Stomach (tissue), 9 donors: ENCODE measurements around the gene CTIF. TPM values are rescaled to one million over a fixed set of nuclear protein-coding genes. Genes with fewer than 3 reads are reported as not detected.

Experiments
- DNase-seq, 2 donors: peaks; one replicate each; pipeline versions ENCODE4 v3.0.0 to v3.0.0-alpha.2; 2013 to 2019
- H3K27ac ChIP-seq, 5 donors: fragments of 200-600 bp in 4 of 5; sonication (generic) in 4 of 5; one replicate each; pipeline ENCODE4 v1.5.1; 2013 to 2019; ENCODE audit warnings: mild to moderate bottlenecking in 1 of 5, moderate library complexity in 1 of 5
- H3K27me3 ChIP-seq, 3 donors: fragments of 200-600 bp; sonication (generic); one replicate each; pipeline ENCODE4 v1.5.1; 2017 to 2019; ENCODE audit warnings: mixed run types in 1 of 3
- H3K36me3 ChIP-seq, 4 donors: fragments of 200-600 bp; sonication (generic); 1 replicate in 3 of 4; 2 replicates in 1 of 4; pipeline ENCODE4 v1.5.1; 2016 to 2019
- H3K4me1 ChIP-seq, 4 donors: fragments of 200-600 bp; sonication (generic); one replicate each; pipeline ENCODE4 v1.5.1; 2016 to 2019
- H3K4me3 ChIP-seq, 4 donors: fragments of 200-600 bp; sonication (generic) in 3 of 4; one replicate each; pipeline ENCODE4 v1.5.1; 2016 to 2019; ENCODE audit warnings: mild to moderate bottlenecking in 1 of 4
- H3K9me3 ChIP-seq, 4 donors: fragments of 200-600 bp; sonication (generic); one replicate each; pipeline ENCODE4 v1.5.1; 2016 to 2019
- EP300 ChIP-seq: sonication (generic); formaldehyde crosslinking; IDR thresholded peaks from one replicate; pipeline ENCODE4 v1.6.1; 2017; ENCODE audit warnings: antibody characterized with exemption
- POLR2A ChIP-seq, 4 donors: fragments of 450-650 bp; IDR thresholded peaks; one replicate each; pipeline ENCODE4 v1.6.1; 2016; ENCODE audit warnings: antibody characterized with exemption in 4 of 4, control low read depth in 2 of 4, mild to moderate bottlenecking in 1 of 4, moderate library complexity in 1 of 4
- POLR2AphosphoS5 ChIP-seq, 3 donors: sonication (generic); formaldehyde crosslinking; IDR thresholded peaks; one replicate each; pipeline ENCODE4 v1.6.1; 2016; ENCODE audit warnings: antibody characterized with exemption in 3 of 3
- WGBS, 5 donors: extraction: QIAGEN DNeasy Blood & Tissue Kit in 3 of 5; methylation state at CpG; one replicate each; pipeline versions ENCODE4 v1.1.5 to v1.1.7; 2013 to 2018; 5-methylcytosine and 5-hydroxymethylcytosine counted together
- intact Hi-C: fragments of 100-400 bp; cut with DNase I; formaldehyde crosslinking; loops from one replicate; pipeline ENCODE4 v1.15.1; 2023; ENCODE audit warnings: low total_unique reads
- polyA plus RNA-seq, 3 donors: library from polyadenylated mRNA; stranded (reverse); fragments of 200-250 nt; gene quantifications; one replicate each; pipeline ENCODE4 v1.2.3, GENCODE V29; 2013
- total RNA-seq, 5 donors: library from RNA; depleted of rRNA; stranded (reverse); fragments of >200 nt; gene quantifications; one replicate each; pipeline versions ENCODE4 v1.1.0 to v1.2.3, GENCODE V29; 2014 to 2016
- TF ChIP-seq, protein P1 (sequence below), 7 experiments: fragments of 450-650 bp in 4 of 7; fragments of 200-600 bp in 3 of 7; sonication (generic) in 3 of 7; IDR thresholded peaks; one replicate each; pipeline ENCODE4 v1.5.1; 2016 to 2019; ENCODE audit warnings: antibody characterized with exemption in 7 of 7, control low read depth in 2 of 7, mild to moderate bottlenecking in 1 of 7
- donor health status: healthy with polysubstance abuse.
- donor health status: Bipolar disorder and iron deficiency.
- donor health status: healthy.

The CTIF gene
- total and polyA plus RNA-seq, 8 donors: 16.3 to 105 (median 30.3) TPM

DNA sequence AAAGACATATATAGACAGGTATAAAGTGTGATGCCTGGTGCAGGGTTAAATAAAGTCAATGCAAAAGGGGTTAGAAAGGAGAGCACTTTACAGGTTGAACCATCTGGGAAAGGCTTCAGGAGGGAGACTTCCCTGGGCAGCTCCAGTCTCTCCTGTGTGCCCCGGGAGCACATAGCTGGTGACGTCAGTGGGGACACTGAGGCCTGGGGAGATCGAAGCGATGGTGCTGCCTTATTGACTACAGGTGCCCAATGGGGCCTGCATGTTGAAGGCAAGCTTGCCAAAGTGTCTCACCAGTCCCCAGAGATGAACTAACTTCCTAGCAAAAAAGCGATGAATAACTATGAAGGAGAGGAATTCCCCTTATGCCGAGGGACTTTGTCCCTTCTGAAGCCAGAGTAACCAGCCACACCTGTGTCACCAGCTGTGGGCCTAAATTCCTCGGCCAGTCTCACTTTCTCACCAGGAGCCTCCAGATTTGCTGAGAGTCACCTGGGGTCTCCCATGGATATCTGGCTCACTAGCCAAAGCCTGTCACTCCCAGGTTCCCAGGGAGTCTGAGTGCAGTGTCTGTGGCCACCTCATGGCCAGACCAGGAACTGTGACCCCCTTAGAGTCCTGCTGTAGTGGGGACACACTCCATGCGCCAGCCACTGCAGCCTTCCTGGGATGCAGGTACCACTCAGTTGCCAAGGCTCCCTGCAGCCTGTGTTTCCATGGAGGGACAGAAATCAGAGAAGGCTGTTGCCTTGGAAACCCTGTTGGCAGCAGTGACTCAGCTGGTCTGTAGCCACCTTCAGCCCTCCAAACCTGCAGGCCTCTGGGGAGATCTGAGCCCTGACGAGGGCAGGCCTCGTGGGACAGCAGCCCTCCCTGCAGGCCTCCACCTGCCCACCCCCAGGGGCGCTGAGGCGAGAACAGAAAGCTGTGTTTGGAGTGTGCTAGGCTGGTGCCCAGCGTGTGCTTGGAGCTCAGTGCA is 128.7 kb downstream of the CTIF start:
- no peak overlapping the region for H3K4me3 ChIP-seq
- peaks cover 13 to 60% (median 48%) of the 10 kb centered on the region in 4 donors for H3K36me3 ChIP-seq
- no peak for DNase-seq
- 78 to 90% (median 86%) methylated on average over 12 to 13 of the region's 13 CpGs for WGBS, 5 donors
- peaks cover 0 to 9% (median 6%) of the 10 kb centered on the region in 4 donors for H3K9me3 ChIP-seq
- H3K27me3 ChIP-seq: no peaks in the 10 kb centered on the region
- intact Hi-C loops: no loop called here
- peaks cover 3 to 23% (median 14%) of the 10 kb centered on the region in 4 donors for H3K4me1 ChIP-seq
- no peak overlapping the region for H3K27ac ChIP-seq
- TF ChIP-seq, protein P1, sequence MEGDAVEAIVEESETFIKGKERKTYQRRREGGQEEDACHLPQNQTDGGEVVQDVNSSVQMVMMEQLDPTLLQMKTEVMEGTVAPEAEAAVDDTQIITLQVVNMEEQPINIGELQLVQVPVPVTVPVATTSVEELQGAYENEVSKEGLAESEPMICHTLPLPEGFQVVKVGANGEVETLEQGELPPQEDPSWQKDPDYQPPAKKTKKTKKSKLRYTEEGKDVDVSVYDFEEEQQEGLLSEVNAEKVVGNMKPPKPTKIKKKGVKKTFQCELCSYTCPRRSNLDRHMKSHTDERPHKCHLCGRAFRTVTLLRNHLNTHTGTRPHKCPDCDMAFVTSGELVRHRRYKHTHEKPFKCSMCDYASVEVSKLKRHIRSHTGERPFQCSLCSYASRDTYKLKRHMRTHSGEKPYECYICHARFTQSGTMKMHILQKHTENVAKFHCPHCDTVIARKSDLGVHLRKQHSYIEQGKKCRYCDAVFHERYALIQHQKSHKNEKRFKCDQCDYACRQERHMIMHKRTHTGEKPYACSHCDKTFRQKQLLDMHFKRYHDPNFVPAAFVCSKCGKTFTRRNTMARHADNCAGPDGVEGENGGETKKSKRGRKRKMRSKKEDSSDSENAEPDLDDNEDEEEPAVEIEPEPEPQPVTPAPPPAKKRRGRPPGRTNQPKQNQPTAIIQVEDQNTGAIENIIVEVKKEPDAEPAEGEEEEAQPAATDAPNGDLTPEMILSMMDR (IDR thresholded peaks at IDR 0.05): no peak
- TF ChIP-seq POLR2AphosphoS5 (IDR thresholded peaks at IDR 0.05) (no peak), POLR2A (IDR thresholded peaks at IDR 0.05) (no peak), EP300 (no peak)

DNA sequence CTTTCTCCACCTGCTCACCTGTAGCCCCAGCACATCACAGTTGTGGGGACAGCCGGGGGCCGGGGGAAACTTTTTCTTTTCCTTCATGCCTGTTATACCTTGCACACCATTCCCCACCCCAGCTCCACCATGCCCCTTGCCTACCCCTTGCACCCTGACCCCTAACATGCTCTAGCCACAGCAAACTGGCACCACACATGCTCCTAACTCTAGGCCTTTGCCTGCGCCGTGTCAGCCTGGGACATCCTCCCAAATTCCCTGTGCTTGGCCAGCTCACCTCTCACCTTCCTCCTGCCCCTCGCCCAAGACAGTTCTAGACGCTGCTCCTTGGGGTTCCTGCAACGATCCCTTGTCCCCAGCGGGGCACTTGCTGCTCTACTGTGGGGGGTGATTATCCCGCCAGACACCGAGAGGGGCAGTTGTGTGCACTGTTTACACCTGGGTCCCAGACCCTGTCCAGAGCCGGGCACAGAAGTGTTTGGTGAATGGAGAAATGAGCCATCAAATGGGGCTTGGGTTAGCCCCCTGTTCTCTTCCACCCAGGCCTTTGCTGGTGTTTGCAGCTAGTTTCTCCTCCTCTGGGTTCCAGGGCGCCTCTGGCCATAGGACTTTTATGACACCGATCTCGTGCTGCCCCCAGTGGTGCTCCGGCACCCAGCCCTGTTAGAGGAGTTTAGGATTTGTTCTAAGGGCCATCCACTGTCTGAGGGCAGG is 129.8 kb downstream of the CTIF start:
- Histone ChIP-seq H3K9me3 (peaks cover 0 to 9% (median 6%) of the 10 kb centered on the region in 4 donors), H3K4me3 (no peak overlapping the region), H3K36me3 (peaks cover 13 to 60% (median 48%) of the 10 kb centered on the region in 4 donors), H3K27me3 (no peaks in the 10 kb centered on the region), H3K27ac (no peak overlapping the region), H3K4me1 (peaks cover 0 to 15% (median 6%) of the 10 kb centered on the region in 4 donors)
- DNase-seq: no peak
- intact Hi-C loops: no loop called here
- TF ChIP-seq EP300 (no peak), POLR2AphosphoS5 (IDR thresholded peaks at IDR 0.05) (no peak), POLR2A (IDR thresholded peaks at IDR 0.05) (no peak)
- TF ChIP-seq, protein P1 (IDR thresholded peaks at IDR 0.05): no peak
- 92 to 98% (median 94%) methylated on average over 14 to 15 of the region's 15 CpGs for WGBS, 5 donors

DNA sequence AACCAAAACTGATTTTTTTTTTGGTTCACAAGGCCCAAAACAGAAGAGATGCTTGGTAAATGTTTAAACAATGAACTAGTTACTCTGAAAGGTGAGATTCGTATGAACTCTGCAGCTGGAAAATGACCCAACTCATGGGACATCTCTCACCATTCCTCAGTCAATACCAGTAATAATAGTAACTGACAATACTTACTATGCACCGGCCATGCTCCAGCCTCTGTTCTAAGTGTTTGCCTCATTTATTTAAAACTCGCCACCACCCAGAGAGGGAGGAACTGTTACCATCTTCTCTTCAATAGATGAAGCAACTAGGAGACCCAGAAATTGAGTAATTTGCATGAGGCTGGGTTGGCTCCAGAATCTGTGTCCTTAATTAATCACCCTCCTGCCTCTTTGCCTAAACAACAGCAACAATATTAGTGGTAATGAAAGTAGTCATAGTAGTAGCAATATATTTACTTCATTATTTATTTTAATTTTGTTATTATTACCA is 130.4 kb downstream of the CTIF start:
- H3K36me3 ChIP-seq: peaks cover 13 to 60% (median 48%) of the 10 kb centered on the region in 4 donors
- H3K27me3 ChIP-seq: no peaks in the 10 kb centered on the region
- DNase-seq: no peak
- H3K27ac ChIP-seq: no peak overlapping the region
- H3K4me1 ChIP-seq: peaks cover 0 to 10% (median 3%) of the 10 kb centered on the region in 4 donors
- H3K9me3 ChIP-seq: peaks cover 0 to 9% (median 6%) of the 10 kb centered on the region in 4 donors
- intact Hi-C loops: no loop called here
- TF ChIP-seq POLR2A (IDR thresholded peaks at IDR 0.05) (no peak), POLR2AphosphoS5 (IDR thresholded peaks at IDR 0.05) (no peak), EP300 (no peak)
- TF ChIP-seq, protein P1 (IDR thresholded peaks at IDR 0.05): no peak
- WGBS, 5 donors: 79 to 96% (median 91%) methylated on average over 3 of the region's 3 CpGs
- H3K4me3 ChIP-seq: no peak overlapping the region
